A549 (cell line): ENCODE results near the gene SLC6A6.

ENCODE experiments used
- BHLHE40 ChIP-seq: IDR thresholded peaks from 2 replicates; pipeline ENCODE4 v1.6.1; 2012; ENCODE audit warnings: low read depth, low read length, inconsistent platforms
- CHD2 ChIP-seq: fragments of 150-350 bp; IDR thresholded peaks from 2 replicates; pipeline ENCODE4 v1.6.1; 2014; ENCODE audit warnings: low read length; ENCODE audit not compliant: partially characterized antibody
- CTCF ChIP-seq: fragments of >200 bp; sonication (Bioruptor Twin); formaldehyde crosslinking; IDR thresholded peaks from 3 replicates; pipeline ENCODE4 v1.5.1; 2016
- KDM5A ChIP-seq: fragments of 200-600 bp; sonication (generic); IDR thresholded peaks from 2 replicates; pipeline ENCODE4 v1.6.1; 2016; ENCODE audit warnings: antibody characterized with exemption, mild to moderate bottlenecking
- PBX3 ChIP-seq: IDR thresholded peaks from 2 replicates; pipeline ENCODE4 v1.6.1; 2012
- POLR2A ChIP-seq: IDR thresholded peaks from 2 replicates; pipeline ENCODE4 v1.6.1; 2012; ENCODE audit warnings: mild to moderate bottlenecking, low read length
- POLR2AphosphoS2 ChIP-seq: conservative IDR thresholded peaks from 2 replicates; pipeline ENCODE4 v1.6.1; 2012; ENCODE audit warnings: low read length, improper control_type of control experiment, inconsistent platforms
- RARB ChIP-seq: fragments of 250-450 bp; sonication (Bioruptor Pico); IDR thresholded peaks from 2 replicates; pipeline ENCODE4 v1.8.0; 2021; ENCODE audit warnings: mild to moderate bottlenecking, moderate library complexity
- SMC3 ChIP-seq: fragments of >200 bp; sonication (Bioruptor Twin); formaldehyde crosslinking; IDR thresholded peaks from 3 replicates; pipeline ENCODE4 v1.6.1; 2018; ENCODE audit warnings: inconsistent platforms
- SREBF2 ChIP-seq: fragments of 450-650 bp; IDR thresholded peaks from 2 replicates; pipeline ENCODE4 v1.6.1; 2014; ENCODE audit warnings: mild to moderate bottlenecking, moderate library complexity

DNA sequence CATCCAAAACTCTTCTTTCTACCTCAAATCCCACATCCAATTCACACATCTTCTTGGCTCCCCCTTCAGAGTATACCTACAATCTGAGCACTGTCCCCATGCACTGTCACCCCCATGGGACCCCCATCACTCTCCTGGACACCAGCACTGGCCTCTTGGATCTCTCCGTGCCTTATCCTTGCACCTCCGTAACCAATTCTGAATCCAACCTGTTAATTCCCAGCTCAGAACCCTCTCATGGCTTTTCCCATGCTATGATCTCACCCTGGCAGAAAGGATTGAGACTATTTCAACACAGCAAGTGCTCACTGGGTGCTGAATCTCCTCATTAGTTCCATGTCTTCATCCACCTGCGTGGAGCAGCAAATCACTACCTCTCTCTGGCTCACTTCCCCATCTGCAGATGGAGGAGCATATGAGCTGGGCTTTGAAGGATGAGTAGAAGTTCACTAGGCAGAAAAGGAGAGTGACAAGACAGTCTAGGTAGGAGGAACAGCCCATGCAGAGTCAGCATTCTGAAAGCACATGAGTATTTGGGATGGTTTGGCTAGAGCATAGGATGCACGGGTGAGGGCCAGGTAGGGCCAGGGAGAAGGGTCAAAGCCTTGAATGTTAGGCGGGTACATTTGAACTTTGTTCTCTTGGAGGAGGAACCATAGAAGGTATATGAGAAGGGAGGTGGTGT is 48.7 kb downstream of the SLC6A6 start:
- TF ChIP-seq BHLHE40 (no peak), PBX3 (no peak), POLR2AphosphoS2 (no peak), POLR2A (no peak), SMC3 (no peak), CHD2 (no peak), CTCF (no peak), SREBF2 (no peak), RARB (CRISPR knock-in tag) (no peak), KDM5A (no peak)
